WTC11 (cell line): ENCODE results near the gene ASIC1.

ENCODE experiments used
- ARID4B ChIP-seq: sonication (generic); formaldehyde crosslinking; IDR thresholded peaks from 2 replicates; pipeline ENCODE4 v1.8.0; 2023; ENCODE audit warnings: missing genetic modification reagents, mild to moderate bottlenecking, borderline replicate concordance
- CTCF ChIP-seq: fragments of 200-600 bp; IDR thresholded peaks from 2 replicates; pipeline ENCODE4 v1.8.0; 2022; ENCODE audit warnings: antibody characterized with exemption
- FOXP1 ChIP-seq: sonication (generic); formaldehyde crosslinking; IDR thresholded peaks from 2 replicates; pipeline ENCODE4 v1.8.0; 2022; ENCODE audit warnings: missing genetic modification reagents, mild to moderate bottlenecking, moderate library complexity, borderline replicate concordance
- NFYB ChIP-seq: sonication (generic); formaldehyde crosslinking; conservative IDR thresholded peaks from 2 replicates; pipeline ENCODE4 v1.8.0; 2022; ENCODE audit warnings: low read depth, missing genetic modification reagents

GRCh38 chr12:50110127-50110761, 52.8 kb downstream of the ASIC1 start:
- TF ChIP-seq FOXP1 (no peak), ARID4B (CRISPR knock-in tag) (no peak), CTCF (no peak), NFYB (CRISPR knock-in tag) (no peak)
